ENCODE measurements around the gene ABR.

ABR gene

GRCh38 chr17:1179818-1180742 is at the start of gene ABR:
TSS of gene ABR (minus strand) at chr17:1179981. CDS start at chr17:1179727, 254 bp downstream.
- DNase-seq (ENCODE audit: low read depth) = no peak
- TF ChIP-seq MAX (IDR thresholded peaks at IDR 0.05; ENCODE audit: low read depth, low read length) (no peak), MYC (IDR thresholded peaks at IDR 0.05; ENCODE audit: low read depth, low read length) (no peak), CTCF (IDR thresholded peaks at IDR 0.05; ENCODE audit: low read depth, low read length) (no peak), POLR2A (IDR thresholded peaks at IDR 0.05; ENCODE audit: extremely low read depth, insufficient read length) (no peak)
- H3K4me3 ChIP-seq (ENCODE audit: low read depth, low read length) = no peak within 1 kb of the TSS

DNA sequence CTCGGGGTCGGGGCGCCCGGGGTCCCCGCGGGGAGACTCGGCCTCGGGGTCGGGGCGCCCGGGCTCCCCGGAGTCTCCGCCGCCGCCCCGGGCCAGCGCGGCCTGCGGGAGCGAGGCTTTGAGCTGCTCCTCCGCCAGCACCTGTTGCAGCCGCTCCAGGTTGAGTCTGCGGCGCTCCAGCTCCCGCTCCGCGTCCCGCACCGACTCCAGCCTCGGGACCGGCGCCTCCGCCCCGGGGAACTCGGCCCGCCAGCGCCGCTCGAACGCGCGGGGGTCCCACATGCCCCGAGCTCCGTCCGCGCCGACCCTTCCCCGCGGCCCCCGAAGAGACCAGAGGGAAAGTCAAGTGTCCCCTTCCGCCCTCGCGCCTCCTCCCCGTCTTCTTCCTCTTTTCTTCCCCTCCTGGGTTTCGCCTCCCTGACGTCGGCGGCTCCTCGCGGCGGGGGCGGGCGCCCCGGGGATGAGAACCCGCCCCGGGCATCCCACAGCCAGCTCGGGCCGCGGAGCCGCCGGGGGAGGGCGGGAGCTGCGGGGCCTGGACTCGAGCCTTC is 49.6 kb upstream of the ABR start:
- H3K4me3 ChIP-seq (ENCODE audit: low read depth, low read length) = peak overlapping the region; percentile 43
- DNase-seq (ENCODE audit: low read depth) = peak; percentile 89
- TF ChIP-seq POLR2A (IDR thresholded peaks at IDR 0.05; ENCODE audit: extremely low read depth, insufficient read length) (peak; percentile 56), CTCF (IDR thresholded peaks at IDR 0.05; ENCODE audit: low read depth, low read length) (no peak), MAX (IDR thresholded peaks at IDR 0.05; ENCODE audit: low read depth, low read length) (0 out of 2 replicates have a peak, but pooled peaks have one; percentile 30), MYC (IDR thresholded peaks at IDR 0.05; ENCODE audit: low read depth, low read length) (peak; percentile 11; the same call in 1 of the 2 replicates)

- peak overlapping the region; percentile 32 for H3K4me3 ChIP-seq (ENCODE audit: low read depth, low read length)
- DNase-seq (ENCODE audit: low read depth) = peak; percentile 23
- no peak for TF ChIP-seq MYC (IDR thresholded peaks at IDR 0.05; ENCODE audit: low read depth, low read length)
- TF ChIP-seq MAX (IDR thresholded peaks at IDR 0.05; ENCODE audit: low read depth, low read length) = no peak
- TF ChIP-seq POLR2A (IDR thresholded peaks at IDR 0.05; ENCODE audit: extremely low read depth, insufficient read length) = no peak
- no peak for TF ChIP-seq CTCF (IDR thresholded peaks at IDR 0.05; ENCODE audit: low read depth, low read length)
Measured at GRCh38 chr17:1228781-1229348, 49.1 kb upstream of the ABR start.

DNA sequence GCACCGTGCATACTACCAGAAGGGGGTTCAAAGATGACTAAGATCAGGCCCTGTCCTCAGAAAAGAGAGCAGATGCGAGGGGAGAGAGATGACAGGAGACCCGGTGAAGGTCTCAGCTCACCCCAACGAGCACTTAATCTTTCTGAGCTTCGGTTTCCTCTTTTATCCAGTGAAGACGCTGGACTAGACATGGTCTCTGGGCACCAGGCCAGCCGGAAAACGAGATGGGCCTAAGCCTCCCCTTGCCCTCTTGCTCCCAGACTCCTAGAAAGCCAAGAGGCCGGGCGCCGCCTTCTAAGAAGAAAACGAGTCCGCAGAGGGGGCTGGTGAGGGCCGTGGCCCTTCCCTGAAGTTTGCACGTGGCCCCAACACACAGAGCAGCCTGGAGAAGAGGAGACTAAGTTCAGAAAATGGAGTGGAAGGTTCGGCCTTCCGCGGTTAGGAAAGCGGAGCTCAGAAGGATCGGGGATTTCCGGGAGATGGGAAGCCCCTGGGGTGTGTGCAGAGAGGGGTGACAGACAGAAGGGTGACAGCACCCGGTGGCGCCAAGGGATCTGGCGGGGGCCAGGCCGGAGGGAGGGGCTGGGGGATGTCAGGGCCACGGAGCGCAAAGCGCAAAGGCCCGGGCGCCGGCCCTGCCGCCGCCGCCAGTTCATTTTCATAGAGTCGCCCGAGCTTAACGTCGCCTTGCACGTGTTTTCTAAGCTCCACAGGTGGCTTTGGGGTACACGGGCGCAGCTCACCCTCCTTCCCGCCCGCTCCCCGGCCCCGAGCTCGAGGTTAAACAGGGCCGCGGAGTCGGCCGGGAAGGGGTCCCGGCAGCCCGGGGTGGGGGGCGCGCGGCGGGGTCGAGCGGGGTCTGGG is 48.4 kb upstream of the ABR start:
- TF ChIP-seq POLR2A (IDR thresholded peaks at IDR 0.05; ENCODE audit: extremely low read depth, insufficient read length) (no peak), MAX (IDR thresholded peaks at IDR 0.05; ENCODE audit: low read depth, low read length) (peak; percentile 71)
- DNase-seq (ENCODE audit: low read depth) = peak; percentile 59
- H3K4me3 ChIP-seq (ENCODE audit: low read depth, low read length) = peak overlapping the region; percentile 67

GRCh38 chr17:1227365-1227764 is 47.6 kb upstream of the ABR start:
- peak overlapping the region; percentile 67 for H3K4me3 ChIP-seq (ENCODE audit: low read depth, low read length)
- DNase-seq (ENCODE audit: low read depth) = no peak
- TF ChIP-seq MYC (IDR thresholded peaks at IDR 0.05; ENCODE audit: low read depth, low read length) (no peak), CTCF (IDR thresholded peaks at IDR 0.05; ENCODE audit: low read depth, low read length) (no peak), POLR2A (IDR thresholded peaks at IDR 0.05; ENCODE audit: extremely low read depth, insufficient read length) (no peak), MAX (IDR thresholded peaks at IDR 0.05; ENCODE audit: low read depth, low read length) (no peak)

Data from NB4 (cell line).